ENCODE data around the gene LRRC59.

Gene LRRC59

GRCh38 chr17:50360486-50361115 is 36.7 kb downstream of the LRRC59 start:
- no peak for DNase-seq

GRCh38 chr17:50359998-50360461 is 37.3 kb downstream of the LRRC59 start:
- DNase-seq: no peak

GRCh38 chr17:50359005-50359699 is 38.2 kb downstream of the LRRC59 start:
- DNase-seq: no peak

GRCh38 chr17:50358177-50358576 is 39.1 kb downstream of the LRRC59 start:
- DNase-seq: no peak

GRCh38 chr17:50356892-50357510 is 40.3 kb downstream of the LRRC59 start:
- DNase-seq: no peak

- DNase-seq: no peak
Measured at GRCh38 chr17:50356418-50356817, 40.9 kb downstream of the LRRC59 start.

- no peak for DNase-seq
Measured at GRCh38 chr17:50355701-50356341, 41.5 kb downstream of the LRRC59 start.

- DNase-seq: no peak
Measured at GRCh38 chr17:50355336-50355700, 42.0 kb downstream of the LRRC59 start.

GRCh38 chr17:50354776-50355175 is 42.5 kb downstream of the LRRC59 start:
- DNase-seq: no peak

GRCh38 chr17:50354198-50354597 is 43.1 kb downstream of the LRRC59 start:
- DNase-seq: no peak

- no peak for DNase-seq
Measured at GRCh38 chr17:50353600-50354195, 43.6 kb downstream of the LRRC59 start.

- no peak for DNase-seq
Measured at GRCh38 chr17:50352693-50353599, 44.4 kb downstream of the LRRC59 start.

- no peak for DNase-seq
Measured at GRCh38 chr17:50352072-50352692, 45.1 kb downstream of the LRRC59 start.

- DNase-seq: no peak
Measured at GRCh38 chr17:50350733-50351132, 46.6 kb downstream of the LRRC59 start.

- DNase-seq: no peak
Measured at GRCh38 chr17:50349243-50349600, 48.1 kb downstream of the LRRC59 start.

GRCh38 chr17:50348522-50349242 is 48.6 kb downstream of the LRRC59 start:
- no peak for DNase-seq

- DNase-seq: no peak
Measured at GRCh38 chr17:50347894-50348291, 49.4 kb downstream of the LRRC59 start.

- no peak for DNase-seq
Measured at GRCh38 chr17:50347117-50347893, 50.0 kb downstream of the LRRC59 start.

GRCh38 chr17:50346313-50347116 is 50.8 kb downstream of the LRRC59 start:
- peak; percentile 57 for DNase-seq

Measured in NCI-H69 (cell line).